D721Med (cell line): ENCODE results near the gene PNPLA1.

Experiments
- DNase-seq: peaks from one replicate; pipeline ENCODE4 v3.0.0; 2011; ENCODE audit warnings: low spot score; ENCODE audit not compliant: insufficient read length
- FAIRE-seq: peaks from 2 replicates; lab custom pipeline; 2011; peaks lifted over from hg19 to GRCh38; lab: Jason Lieb, UNC
- CTCF ChIP-seq: IDR thresholded peaks from 2 replicates; pipeline ENCODE4 v1.5.1; 2012; ENCODE audit warnings: mild to moderate bottlenecking, control low read depth; ENCODE audit not compliant: insufficient read depth; ENCODE audit errors: missing control alignments

PNPLA1 gene

DNA sequence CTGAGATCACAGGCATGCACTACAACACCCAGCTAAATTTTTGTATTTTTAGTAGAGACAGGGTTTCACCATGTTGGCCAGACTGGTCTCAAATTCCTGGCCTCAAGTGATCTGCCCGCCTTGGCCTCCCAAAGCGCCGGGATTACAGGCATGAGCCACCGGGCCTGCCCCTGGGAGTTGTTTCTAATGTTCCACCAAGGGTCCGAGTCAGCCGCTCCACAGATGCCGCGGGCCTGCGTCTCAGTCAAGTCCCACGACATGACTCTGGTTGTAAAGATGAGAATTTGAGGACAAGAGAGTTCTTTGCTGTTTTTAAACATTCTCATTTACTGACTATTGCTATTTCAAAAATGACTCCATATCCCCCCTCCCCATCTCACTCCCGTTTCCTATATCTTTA is 36.0 kb downstream of the PNPLA1 start:
- DNase-seq (no peak), FAIRE-seq (no peak)
- TF ChIP-seq CTCF = no peak

DNA sequence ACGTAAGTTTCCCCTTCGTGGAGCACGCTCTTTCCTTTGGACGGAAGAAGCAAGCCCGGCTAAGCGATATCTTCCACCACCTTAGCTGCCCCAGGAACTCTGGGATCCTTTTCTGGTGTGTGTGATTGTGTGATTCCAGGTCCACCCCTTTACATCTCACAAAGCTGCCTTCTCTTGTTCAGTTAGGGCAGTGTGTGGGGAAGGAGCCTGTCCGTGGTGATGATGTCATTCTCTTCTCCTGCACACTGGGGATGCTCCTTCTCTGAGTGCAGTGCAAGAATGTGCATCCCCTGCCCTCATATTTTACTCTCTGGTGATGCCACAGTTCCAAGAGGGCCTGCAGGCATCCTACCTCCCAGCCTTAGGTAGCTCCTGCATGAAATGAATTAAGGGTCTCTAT is 36.5 kb downstream of the PNPLA1 start:
- no peak for TF ChIP-seq CTCF
- no peak for DNase-seq
- FAIRE-seq = no peak

DNA sequence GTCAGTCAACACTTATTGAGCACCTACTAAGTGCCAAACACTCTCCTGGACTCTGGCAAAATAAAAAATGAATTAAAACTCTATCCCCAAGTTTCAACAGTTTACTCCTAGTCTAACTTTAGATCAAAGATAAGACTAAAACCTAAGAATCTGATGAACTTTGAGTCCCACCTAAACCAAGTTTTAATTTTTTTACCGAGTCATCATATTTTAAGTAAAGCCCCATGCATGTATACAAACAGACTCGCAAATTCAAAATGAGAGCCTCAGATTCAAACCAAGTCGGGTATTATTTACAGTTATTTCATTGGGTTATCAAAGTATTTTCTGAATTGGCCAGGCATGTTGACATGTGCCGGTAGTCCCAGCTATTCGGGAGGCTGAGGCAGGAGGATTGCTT is 38.7 kb downstream of the PNPLA1 start:
- no peak for DNase-seq
- TF ChIP-seq CTCF = no peak
- no peak for FAIRE-seq

- DNase-seq = no peak
- TF ChIP-seq CTCF = no peak
- no peak for FAIRE-seq
Measured at GRCh38 chr6:36309203-36309602, 39.3 kb downstream of the PNPLA1 start.

DNA sequence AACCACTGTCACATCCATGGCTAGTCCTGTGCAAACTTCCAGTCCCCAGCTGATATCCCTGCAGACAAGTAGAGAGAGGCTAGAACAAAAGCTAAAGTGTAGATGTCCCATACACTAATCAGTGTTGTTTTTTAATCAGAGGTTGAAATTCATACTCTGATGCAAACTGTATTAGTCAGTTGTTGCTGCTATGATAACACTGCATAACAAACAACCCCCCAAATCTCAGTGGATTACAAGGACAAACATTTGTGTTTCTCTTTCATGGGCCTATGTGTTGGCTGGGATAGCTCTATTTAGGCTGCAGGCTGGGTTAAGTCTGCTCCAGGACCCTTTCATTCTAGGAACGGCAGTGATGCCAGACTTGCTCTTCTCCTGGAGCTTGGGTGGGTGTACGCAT is 40.0 kb downstream of the PNPLA1 start:
- FAIRE-seq (no peak), DNase-seq (no peak)
- TF ChIP-seq CTCF = no peak

GRCh38 chr6:36312854-36313648 is 43.2 kb downstream of the PNPLA1 start:
- no peak for TF ChIP-seq CTCF
- FAIRE-seq (no peak), DNase-seq (no peak)

DNA sequence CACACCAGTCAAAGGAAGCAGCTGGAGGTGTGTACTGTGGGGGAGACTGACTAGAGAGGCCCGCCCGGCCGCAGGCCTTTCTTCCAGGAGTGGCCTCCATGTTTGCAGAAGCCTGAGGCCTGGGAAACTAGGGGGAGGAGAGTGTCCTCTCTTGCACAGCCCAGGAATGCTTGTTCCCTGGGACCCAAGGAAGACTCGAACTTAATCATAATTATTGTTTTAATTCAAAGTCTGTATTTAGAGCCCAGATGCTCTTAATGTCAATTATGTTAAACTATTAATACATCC is 43.7 kb downstream of the PNPLA1 start:
- no peak for TF ChIP-seq CTCF
- DNase-seq (no peak), FAIRE-seq (no peak)
